G401.6 (cell line): ENCODE data around the gene CD9.
"Not testable (repeated sequence)": the region's sequence is repeated elsewhere in the genome, so short reads cannot be mapped to it uniquely, and the experiment has no call there.

ENCODE experiments used
- FAIRE-seq: peaks from 2 replicates; lab custom pipeline; 2012; peaks lifted over from hg19 to GRCh38; lab: Jason Lieb, UNC

The CD9 gene, protein sequence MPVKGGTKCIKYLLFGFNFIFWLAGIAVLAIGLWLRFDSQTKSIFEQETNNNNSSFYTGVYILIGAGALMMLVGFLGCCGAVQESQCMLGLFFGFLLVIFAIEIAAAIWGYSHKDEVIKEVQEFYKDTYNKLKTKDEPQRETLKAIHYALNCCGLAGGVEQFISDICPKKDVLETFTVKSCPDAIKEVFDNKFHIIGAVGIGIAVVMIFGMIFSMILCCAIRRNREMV

DNA sequence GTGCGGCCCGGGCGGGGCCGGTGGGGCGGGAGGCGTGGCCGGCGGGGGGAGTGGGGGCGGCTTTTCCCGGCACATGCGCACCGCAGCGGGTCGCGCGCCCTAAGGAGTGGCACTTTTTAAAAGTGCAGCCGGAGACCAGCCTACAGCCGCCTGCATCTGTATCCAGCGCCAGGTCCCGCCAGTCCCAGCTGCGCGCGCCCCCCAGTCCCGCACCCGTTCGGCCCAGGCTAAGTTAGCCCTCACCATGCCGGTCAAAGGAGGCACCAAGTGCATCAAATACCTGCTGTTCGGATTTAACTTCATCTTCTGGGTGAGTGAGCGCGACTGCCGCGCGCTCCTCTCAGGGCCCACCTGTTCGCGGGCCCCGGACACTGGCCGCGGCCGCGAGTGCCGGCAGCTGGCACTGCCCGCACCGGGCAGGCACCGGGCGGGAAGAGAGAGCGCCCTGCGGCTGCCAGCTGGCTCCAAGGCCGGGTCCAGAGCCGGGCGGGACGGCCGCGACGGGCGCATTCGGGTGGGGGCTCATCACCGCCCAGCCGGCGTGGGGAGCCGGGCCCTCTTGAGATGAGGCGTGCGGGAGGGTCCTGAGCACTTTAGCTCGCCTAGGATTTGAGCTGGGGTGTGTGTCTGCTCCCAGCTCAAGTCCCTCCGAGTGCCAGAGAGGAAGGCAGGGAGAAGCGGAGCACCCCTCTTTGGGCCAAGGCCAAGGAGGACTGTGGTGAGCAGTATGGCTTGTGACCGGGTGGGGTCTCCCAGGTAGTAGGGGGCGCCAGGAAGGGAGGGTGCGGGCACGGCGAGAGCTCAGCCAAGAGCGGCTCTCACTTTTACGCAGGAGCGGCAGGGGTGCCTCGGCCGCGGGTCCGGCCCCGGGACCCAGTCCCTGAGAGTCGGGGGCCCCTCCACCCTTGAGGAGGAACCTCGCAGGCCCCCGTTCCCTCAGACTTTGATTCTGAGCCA lies at the start of gene CD9:
CD9 (plus strand) TSS at position 145 of the 957 bp plus-strand sequence; CDS start at position 245, 100 bp downstream.
- no peak for FAIRE-seq

DNA sequence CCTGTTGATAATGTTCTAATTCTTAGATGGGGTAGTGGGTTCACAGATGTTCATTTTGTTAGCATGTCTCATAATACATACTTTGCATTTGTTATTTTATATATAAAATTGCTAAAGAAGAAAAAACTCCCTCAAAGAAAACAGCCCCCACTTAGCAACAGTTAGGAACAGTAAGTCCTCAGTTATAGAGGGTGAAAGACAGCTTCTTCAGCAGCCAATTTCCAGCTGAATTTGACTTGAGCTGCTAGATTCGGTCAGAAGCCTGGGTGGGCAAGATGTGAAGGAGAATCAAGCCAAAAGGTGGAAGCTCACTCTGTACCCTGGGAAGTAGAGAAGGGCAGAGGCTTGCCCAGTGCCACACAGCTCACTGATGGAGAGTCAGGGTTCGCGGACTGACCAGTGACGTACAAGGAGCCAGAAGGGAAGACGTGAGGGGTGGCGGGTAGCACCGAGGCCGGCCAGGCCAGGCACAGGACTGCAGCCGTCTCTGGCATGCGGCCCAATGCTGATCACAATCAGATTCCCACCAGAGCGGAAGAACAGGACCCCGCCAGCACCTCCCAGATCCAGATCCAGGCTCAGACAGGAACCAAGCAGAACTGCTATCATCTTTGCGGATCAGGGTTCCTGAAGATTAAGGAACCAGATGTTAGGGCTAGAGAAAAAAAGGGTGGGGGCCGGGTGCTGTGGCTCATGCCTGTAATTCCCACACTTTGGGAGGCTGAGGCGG lies 45.3 kb upstream of the CD9 start:
- FAIRE-seq: no peak

DNA sequence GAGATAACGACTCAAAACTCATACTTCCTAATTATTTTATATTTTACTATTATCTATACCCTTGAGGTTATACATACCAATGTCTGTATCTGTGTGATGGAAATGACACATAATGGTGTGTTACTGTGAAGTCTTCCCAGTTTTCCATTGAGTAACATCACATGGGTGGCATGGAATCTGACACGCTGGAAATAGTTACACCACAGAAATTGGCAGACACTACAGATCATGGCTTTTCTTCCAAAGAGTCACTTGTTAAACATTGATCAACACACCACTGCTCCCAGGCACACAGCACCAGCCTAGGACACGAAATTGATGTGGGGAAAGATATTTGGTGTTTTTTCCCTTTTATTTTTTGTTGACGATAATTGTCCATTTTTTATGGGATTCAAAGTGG lies 42.7 kb upstream of the CD9 start:
- FAIRE-seq: no peak

DNA sequence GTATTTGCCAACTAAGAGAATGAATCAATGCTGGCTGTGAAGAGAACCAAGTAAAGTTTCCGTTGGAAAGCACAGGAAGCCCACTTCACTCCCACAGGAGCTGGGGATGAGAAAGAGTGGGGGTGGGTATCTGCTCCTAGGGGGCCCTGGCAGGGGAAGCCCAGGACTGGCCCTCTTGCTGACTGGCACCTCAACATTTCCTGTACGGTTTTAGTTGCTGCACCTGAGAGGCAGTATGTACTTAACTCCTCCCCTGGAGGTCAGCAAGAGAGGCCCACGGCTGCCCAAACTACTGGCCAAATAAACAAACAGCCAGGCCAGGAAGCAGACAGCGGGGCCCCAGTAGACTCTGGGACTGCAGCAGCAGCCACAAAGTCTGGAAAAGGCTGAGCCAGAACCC lies 41.9 kb upstream of the CD9 start:
- FAIRE-seq: no peak

DNA sequence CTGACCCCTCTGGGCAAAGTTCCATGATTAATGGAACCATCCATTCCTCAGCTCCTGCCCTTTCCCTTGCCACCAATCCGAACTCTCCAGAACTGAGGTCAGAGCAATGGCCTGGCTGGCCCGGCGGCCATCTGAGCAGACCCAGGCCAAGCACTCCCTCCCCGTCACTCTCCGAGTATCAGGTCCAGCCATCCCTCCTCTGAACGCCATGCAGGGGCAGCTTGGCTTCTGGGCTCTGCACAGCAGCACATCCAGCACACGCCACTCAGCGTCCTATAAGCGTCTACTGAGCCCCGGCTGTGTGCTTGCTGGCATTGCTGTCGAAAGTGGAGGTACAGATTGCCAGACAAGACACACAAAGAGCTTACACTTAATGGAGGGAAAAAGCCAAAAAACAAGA lies 41.5 kb upstream of the CD9 start:
- no peak for FAIRE-seq

DNA sequence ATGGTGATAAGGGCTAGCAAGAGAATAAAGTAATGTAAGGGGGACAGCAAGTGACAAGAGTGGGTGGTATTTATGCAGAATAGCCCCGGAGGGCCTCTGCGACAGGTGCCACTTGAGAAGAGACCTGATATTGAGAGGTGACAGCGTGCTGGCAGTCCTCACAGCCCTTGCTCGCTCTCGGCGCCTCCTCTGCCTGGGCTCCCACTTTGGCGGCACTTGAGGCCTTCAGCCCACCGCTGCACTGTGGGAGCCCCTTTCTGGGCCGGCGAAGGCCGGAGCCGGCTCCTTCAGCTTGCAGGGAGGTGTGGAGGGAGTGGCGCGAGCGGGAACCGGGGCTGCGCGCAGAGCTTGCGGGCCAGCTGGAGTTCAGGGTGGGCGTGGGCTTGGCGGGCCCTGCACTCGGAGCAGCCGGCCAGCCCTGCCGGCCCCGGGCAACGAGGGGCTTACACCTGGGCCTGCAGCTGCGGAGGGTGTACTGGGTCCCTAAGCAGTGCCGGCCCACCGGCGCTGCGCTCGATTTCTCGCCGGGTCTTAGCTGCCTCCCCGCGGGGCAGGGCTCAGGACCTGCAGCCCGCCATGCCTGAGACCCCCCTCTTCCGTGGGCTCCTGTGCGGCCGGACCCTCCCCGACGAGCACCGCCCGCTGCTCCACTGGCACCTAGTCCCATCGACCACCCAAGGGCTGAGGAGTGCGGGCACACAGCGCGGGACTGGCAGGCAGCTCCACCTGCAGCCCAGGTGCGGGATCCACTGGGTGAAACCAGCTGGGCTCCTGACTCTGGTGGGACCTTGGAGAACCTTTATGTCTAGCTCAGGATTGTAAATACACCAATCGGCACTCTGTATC lies 40.8 kb upstream of the CD9 start:
- not testable (repeated sequence) for FAIRE-seq

DNA sequence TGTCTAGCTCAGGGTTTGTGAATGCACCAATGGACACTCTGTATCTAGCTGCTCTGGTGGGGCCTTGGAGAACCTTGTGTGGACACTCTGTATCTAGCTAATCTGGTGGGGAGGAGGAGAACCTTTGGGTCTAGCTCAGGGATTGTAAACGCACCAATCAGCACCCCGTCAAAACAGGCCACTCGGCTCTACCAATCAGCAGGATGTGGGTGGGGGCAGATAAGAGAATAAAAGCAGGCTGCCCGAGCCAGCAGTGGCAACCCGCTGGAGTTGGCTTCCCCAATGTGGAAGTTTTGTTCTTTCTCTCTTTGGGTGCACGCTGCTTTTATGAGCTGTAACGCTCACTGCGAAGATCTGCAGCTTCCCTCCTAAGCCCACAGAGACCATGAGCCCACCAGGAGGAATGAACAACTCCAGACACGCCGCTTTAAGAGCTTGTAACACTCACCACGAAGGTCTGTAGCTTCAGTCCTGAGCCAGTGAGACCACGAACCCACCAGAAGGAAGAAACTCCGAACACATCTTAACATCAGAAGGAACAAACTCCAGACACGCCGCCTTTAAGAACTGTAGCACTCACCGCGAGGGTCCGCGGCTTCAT lies 40.1 kb upstream of the CD9 start:
- FAIRE-seq: not testable (repeated sequence)

DNA sequence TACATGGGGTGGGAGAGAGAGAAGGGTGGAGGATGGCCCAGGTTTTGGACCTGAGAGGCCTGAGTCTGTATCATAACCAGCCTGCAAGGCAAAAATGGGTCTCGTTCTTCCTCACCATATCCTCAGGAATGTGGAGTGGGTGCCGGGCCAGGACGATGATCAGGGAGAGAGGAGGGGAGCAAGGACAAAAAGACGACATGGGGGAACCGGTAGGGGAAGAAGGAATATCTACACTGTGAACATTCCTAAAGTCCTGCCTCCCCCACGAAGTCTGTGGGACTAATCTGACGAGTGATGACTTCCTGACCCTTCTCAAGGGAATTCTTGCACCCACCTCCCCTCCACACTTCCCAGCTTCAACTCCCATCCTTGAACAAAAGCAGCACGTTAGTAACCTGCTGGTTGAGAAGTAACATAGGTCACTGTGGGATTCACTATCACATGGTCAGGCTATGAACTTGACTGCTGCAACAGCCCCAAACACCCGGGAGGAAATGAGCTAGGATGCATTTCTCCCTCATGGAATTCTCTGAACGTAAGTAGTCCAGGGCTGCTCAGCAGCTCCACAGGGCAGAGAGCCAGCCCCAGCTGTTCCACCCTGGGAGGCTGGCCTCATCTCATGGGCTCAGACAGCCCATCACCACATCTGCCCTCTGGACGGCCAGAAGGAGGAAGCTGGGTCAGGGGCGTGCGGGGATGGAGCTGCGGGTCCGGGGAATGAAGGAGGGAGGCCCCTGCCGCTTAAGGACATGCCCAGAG lies 38.9 kb upstream of the CD9 start:
- FAIRE-seq: no peak

DNA sequence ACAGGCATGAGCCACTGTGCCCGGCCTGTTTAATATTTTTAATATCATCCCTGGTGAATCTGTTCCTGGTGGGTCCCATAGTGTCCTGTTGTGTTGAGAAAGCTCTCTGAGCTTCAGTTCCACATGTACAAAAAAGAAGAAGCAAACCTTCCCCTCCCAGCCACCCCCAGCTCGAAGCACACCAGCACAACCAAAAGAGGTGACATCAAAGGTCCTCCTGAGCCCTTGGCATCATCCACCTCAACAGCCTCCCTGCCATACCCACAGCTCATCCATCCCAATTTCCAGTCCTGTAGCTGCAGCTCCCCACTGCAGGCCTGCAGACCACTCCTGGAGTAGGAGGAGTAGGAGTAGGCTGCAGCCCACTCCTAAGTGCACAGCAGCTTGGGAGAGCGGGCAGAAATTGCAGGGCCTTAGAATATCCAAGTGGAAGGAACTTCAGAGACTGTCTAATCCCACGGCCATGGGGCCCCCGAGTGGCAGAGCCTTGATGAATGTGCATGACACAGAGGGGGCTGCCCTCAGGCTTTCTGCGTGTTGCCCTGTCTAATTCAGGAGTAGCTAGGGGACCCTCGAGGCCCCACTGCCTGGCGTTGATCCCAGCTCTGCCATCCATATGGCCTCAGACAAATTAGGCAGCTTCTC lies 36.7 kb upstream of the CD9 start:
- FAIRE-seq: no peak

DNA sequence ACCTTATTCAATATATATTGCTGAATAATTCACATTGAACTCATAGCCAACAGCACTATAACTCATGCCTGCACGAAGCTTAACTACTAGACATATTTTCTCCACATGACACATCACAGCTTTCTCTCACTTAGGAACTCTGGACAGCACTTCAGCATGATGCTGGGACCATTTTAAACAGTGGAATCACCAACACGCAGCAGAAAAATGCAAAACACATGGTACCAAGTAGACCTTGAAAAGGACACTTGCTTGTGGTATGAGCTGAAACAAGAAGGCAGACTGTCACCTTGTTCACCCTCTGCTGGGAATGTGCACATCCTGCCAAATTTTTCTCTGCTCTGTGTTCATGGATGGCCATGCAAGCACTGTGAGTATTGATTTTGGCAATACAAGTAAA lies 34.8 kb upstream of the CD9 start:
- no peak for FAIRE-seq

DNA sequence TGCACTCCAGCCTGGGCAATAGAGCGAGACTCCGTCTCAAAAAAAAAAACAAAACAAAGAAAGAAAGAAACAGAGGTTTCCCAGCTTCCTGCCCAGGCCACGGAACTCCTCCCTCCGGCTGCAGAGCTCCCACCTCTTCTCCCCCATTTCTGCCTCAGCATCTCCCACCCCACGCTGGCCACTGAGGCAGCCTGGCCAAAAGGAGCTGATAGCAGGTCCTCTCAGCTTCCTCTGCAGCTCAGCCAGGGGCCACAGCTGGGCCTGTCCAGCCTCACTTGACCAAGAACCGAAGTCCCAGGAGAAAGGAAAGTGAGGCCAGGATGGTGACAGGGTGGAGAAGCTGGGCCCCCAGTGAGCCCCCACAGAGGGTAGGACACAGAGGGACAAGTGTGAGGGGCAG lies 33.4 kb upstream of the CD9 start:
- no peak for FAIRE-seq

DNA sequence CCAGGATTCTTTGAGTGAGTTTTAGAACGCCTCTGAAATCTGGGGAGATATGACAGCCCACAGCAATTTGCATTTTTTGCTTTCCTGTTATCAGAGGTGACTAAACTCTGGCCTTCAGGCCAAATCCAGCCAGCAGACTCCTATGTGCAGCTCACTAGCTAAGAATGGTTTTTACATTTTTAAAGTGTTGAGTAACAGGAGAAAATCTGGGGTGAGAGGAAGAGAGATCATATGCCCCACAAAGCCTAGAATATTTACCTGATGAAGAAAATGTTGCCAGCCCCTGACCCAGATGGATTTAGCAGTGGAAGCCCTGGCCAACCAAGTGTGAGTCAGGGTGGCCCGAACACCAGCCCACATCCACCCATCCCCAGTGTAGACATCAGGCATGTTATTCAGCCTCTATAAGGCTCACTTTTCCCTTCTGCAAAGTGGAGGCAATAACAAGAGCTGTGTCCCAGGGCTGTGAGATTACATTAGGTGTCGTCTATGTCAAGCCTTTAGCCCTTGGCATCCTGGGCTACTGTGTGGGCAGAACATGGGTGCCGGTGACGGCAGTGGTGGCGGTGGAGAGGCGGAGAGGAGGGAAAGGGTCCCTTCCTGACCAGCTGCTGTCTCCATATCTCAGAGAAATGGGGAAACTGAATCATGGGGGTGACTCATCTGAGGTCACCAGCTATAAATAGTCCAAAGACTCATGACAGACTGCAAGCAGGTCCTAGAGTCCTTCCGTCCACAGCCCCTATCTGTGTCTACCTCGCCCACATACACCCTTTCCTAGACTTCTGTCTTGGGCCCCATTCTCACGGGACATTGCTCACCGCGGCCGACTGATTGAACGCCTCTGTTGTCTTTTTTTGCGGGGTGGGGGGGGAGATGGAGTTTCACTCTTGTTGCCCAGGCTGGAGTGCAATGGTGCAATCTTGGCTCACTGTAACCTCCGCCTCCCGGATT lies 32.6 kb upstream of the CD9 start:
- FAIRE-seq: no peak

DNA sequence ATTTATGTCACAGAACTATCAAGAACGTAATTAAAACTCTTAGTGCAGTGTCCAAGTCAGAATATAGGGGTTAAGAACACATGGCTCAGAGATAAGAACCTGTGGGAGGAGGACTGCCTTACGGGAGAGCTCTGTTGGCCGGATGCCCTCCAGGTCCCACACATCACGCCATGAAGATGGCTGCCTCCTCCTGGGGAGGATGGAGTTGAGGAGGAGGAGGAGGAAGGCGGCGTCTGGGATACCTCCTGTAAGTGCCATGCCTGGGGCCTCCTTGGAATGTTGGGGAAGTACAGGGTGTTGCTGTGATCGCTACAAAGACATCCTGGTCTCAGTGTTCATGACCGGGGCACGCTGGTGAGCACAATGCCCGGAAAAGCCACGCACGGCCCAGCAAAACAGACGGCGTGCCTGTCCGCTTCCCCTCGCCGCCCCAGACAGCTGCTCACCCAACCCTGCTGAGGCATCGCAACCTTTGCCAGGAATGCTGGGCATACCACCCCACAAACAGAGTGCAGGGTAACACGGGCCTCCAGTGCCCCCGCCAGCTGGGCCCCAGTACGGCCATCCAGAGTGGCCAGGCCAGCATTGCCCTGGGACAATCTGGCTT lies 28.7 kb upstream of the CD9 start:
- no peak for FAIRE-seq

DNA sequence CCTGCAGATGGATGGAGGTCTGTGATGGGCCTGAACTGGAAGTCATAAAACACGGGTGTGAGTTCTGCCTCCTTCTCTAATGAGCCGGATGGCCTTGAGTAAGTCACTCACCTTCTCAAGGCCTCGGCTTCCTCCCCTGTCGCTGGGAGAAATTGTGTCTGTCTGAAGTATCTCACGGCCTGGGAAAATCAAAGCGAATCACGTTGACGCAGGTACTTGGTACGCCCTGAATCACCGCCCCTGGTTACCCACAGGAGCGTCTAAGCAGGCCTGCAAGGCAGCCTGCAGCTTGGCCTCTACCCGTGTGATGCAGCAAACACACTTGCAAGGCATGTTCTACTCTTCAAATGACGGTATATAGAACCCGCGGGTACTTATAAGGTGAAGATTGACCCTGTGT lies 28.1 kb upstream of the CD9 start:
- FAIRE-seq: no peak

DNA sequence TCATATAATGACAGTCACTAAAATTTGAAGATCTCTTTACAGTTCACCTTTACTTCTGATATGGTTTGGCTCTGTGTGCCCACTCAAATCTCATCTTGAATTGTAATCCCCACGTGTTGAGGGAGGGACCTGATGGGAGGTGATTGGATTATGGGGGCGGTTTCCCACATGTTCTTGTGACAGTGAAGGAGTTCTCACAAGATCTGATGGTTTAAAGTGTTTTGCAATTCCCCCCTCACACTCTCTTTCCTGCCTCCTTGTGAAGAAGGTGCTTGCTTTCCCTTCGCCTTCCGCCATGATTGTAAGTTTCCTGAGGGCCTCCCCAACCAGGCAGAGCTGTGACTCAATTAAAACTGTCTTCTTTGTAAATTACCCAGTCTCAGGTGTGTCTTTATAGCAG lies 27.3 kb upstream of the CD9 start:
- no peak for FAIRE-seq

DNA sequence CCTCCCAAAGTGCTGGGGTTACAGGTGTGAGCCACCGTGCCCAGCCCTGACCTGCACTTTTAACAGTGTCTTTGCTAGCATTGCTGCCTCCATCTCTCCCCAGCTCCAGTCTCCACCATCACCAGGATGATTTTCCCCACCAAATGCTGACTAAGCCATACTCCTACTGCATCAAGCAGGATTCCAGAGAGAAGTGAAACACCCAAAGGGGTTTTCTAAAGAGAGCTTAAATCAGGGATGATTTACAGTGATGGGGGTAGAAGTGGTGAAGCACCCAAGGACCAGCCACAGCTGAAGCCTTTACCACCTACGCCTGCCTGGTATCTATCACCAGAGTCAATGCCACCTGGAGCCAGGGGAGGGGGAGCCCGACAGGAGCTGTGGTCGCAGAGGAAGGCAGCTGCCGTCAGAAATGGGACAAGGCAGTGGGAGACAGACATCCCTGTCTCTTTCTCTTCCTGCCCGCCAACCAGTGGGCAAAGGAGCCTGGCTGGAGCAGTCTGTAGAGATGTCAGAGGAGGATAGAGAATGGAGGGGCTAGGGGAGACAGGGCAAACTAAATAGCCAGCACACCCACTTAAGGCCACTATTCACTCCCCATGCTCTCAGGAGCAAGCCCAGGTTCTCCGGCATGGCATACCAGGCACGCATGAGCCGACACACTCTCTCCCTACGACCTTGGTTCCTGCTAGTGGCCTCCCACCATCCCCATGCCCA lies 22.4 kb upstream of the CD9 start:
- FAIRE-seq: no peak

DNA sequence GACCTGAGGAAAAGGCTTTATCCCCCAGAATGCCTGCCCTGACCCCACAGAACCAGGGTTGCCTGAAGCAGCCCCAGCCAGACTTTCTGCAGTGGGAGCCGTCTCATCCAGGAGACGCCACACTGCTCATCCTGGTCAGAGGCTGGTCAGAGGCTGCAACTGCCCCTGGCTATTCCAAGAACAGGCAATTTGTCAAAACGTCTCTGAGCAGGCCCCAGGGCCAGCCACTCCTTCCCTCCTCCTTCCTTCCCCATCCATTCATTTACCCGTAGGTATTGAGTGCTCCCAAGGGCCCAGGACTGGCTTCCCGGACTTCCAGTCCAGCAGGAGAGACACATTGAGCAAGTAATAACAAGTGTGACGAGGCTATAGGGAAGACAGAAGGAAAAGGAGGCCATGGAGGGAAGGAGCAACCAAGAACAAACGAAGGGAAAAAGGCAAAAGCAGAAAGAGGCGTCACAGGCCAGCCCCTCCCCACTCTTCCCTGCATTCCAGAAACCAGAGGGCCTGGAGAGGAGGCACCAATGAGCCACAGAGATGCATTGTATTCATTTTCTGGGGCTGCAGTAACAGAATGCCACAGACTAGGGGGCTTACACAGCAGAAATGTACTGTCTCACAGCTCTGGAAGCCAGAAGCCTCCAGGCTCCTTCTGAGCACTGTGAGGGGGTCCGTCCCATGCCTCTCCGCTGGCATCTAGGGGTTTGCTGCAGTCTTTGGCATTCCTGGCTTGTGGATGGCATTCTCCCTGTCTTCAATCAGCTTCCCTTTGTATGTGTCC lies 21.0 kb upstream of the CD9 start:
- FAIRE-seq: no peak
